ENCODE measurements around the gene TMEM161B.

GRCh38 chr5:88235346-88235745 is 33.3 kb downstream of the TMEM161B start:
- TF ChIP-seq CTCF (IDR thresholded peaks at IDR 0.05) (no peak), POLR2A (IDR thresholded peaks at IDR 0.05) (no peak)

All from Peyer's patch (tissue), 4 donors.